ENCODE data around the gene HTR3B. TPM values are rescaled to one million over a fixed set of nuclear protein-coding genes. Genes with fewer than 3 reads are reported as not detected.

The HTR3B gene
- total RNA-seq, 1 experiment from 2014 or later, result not detected

- H3K79me2 ChIP-seq (ENCODE audit: insufficient read depth, low read length), result no peaks in the 10 kb centered on the region
- no peak overlapping the region for H2BK120ac ChIP-seq (ENCODE audit: low read depth, low read length, poor library complexity, severe bottlenecking)
- no peaks in the 10 kb centered on the region for H3K27me3 ChIP-seq (ENCODE audit: insufficient read depth, low read length)
- no peak overlapping the region for H3T11ph ChIP-seq (ENCODE audit: low read length)
- H2BK5ac ChIP-seq (ENCODE audit: insufficient read length, low read length), result no peak overlapping the region
- H3K79me1 ChIP-seq (ENCODE audit: insufficient read depth, low read depth, low read length, poor library complexity, severe bottlenecking), result no peaks in the 10 kb centered on the region
- H2BK15ac ChIP-seq (ENCODE audit: low read depth, low read length), result no peak overlapping the region
- H3K9me3 ChIP-seq (ENCODE audit: control insufficient read depth, low read depth, low read length), result no peaks in the 10 kb centered on the region
- no peak overlapping the region for H3K4ac ChIP-seq (ENCODE audit: low read depth, low read length)
- H3K4me2 ChIP-seq (ENCODE audit: insufficient read depth, insufficient read length, low read length), result no peak overlapping the region
- no peak overlapping the region for H3K27ac ChIP-seq (ENCODE audit: insufficient read length, low read depth, low read length)
- H2AFZ ChIP-seq (ENCODE audit: low read length), result no peak overlapping the region
- H3K4me3 Mint-ChIP-seq, result no peak overlapping the region
- H3K56ac ChIP-seq (ENCODE audit: insufficient read length, low read depth, low read length), result no peak overlapping the region
- no peak overlapping the region for H2AK5ac ChIP-seq (ENCODE audit: insufficient read length, low read length)
- H3K23ac ChIP-seq (ENCODE audit: insufficient read length, low read depth, low read length), result no peak overlapping the region
- no peaks in the 10 kb centered on the region for H3K9me3 Mint-ChIP-seq
- H3K18ac ChIP-seq (ENCODE audit: insufficient read length, low read depth, low read length), result no peak overlapping the region
- H2BK12ac ChIP-seq (ENCODE audit: insufficient read length, low read depth, low read length), result no peak overlapping the region
- H3K27ac Mint-ChIP-seq, result no peak overlapping the region
- no peak overlapping the region for H3K14ac ChIP-seq (ENCODE audit: insufficient read depth, low read length)
- H4K8ac ChIP-seq (replicated peaks; ENCODE audit: insufficient read length, low read depth, low read length), result no peak overlapping the region
- H3K27me3 Mint-ChIP-seq (ENCODE audit: low read depth), result peaks cover 22% of the 10 kb centered on the region
- no peak overlapping the region for H4K5ac ChIP-seq (ENCODE audit: insufficient read length, low read depth, low read length)
- H3K4me1 ChIP-seq (ENCODE audit: insufficient read depth, low read length), result peaks cover 6% of the 10 kb centered on the region; the same call in 1 of the 2 replicates
- no peaks in the 10 kb centered on the region for H4K20me1 ChIP-seq (ENCODE audit: control insufficient read depth, insufficient read depth, insufficient read length)
- no CpG with 5 or more reads among the region's 9 CpGs for WGBS (ENCODE audit: extremely low coverage, insufficient read length, low lambda C conversion rate)
- H4K91ac ChIP-seq (ENCODE audit: insufficient read length, low read depth, low read length), result no peak overlapping the region
- H2BK20ac ChIP-seq (ENCODE audit: low read depth, low read length, poor library complexity, severe bottlenecking), result no peak overlapping the region
- peaks cover 49 to 56% of the 10 kb centered on the region in 2 experiments for H3K4me1 Mint-ChIP-seq
- no peaks in the 10 kb centered on the region; a peak in 1 of 7 replicates for H3K36me3 Mint-ChIP-seq (ENCODE audit: insufficient read depth in 1 of 3, low read depth in 3 of 3)
- no peak for DNase-seq
- no peak overlapping the region for H3K9ac ChIP-seq (ENCODE audit: extremely low read depth, insufficient read length, low read length)
- TF ChIP-seq CTCF (conservative IDR thresholded peaks at IDR 0.05), result no peak
- no peaks in the 10 kb centered on the region for H3K23me2 ChIP-seq (ENCODE audit: insufficient read length, low read depth, low read length, poor library complexity, severe bottlenecking)
These were observed 56.2 kb downstream of the HTR3B start for GRCh38 chr11:113960702-113961330.
